WTC11 (cell line): ENCODE data around the gene CPSF4. TPM values are rescaled to one million over a fixed set of nuclear protein-coding genes. Genes with fewer than 3 reads are reported as not detected.

Experiments used
- ATF1 ChIP-seq: sonication (generic); formaldehyde crosslinking; IDR thresholded peaks from 2 replicates; pipeline ENCODE4 v1.8.1; 2023; ENCODE audit warnings: mild to moderate bottlenecking, moderate library complexity, missing genetic modification reagents
- ESRRA ChIP-seq: sonication (generic); formaldehyde crosslinking; IDR thresholded peaks from 2 replicates; pipeline ENCODE4 v1.8.1; 2022; ENCODE audit warnings: mild to moderate bottlenecking, missing genetic modification reagents, borderline replicate concordance
- ETV6 ChIP-seq: sonication (generic); formaldehyde crosslinking; IDR thresholded peaks from 2 replicates; pipeline ENCODE4 v1.8.1; 2022; ENCODE audit warnings: mild to moderate bottlenecking, missing genetic modification reagents
- FOXJ3 ChIP-seq: sonication (generic); formaldehyde crosslinking; IDR thresholded peaks from 2 replicates; pipeline ENCODE4 v1.9.0; 2021; ENCODE audit warnings: missing genetic modification reagents, mild to moderate bottlenecking, borderline replicate concordance
- GTF2I ChIP-seq: fragments of 250-450 bp; sonication (Bioruptor Pico); conservative IDR thresholded peaks from 2 replicates; pipeline ENCODE4 v1.4.0; 2021; ENCODE audit warnings: mild to moderate bottlenecking
- HMGA2 ChIP-seq: fragments of 250-450 bp; sonication (Bioruptor Pico); IDR thresholded peaks from 2 replicates; pipeline ENCODE4 v1.4.0; 2021; ENCODE audit warnings: mild to moderate bottlenecking, moderate library complexity
- MYBL2 ChIP-seq: sonication (generic); formaldehyde crosslinking; IDR thresholded peaks from 2 replicates; pipeline ENCODE4 v1.8.1; 2023; ENCODE audit warnings: mild to moderate bottlenecking, moderate library complexity, missing genetic modification reagents
- NFYB ChIP-seq: sonication (generic); formaldehyde crosslinking; conservative IDR thresholded peaks from 2 replicates; pipeline ENCODE4 v1.8.0; 2022; ENCODE audit warnings: low read depth, missing genetic modification reagents
- NR1H2 ChIP-seq: sonication (generic); formaldehyde crosslinking; IDR thresholded peaks from 2 replicates; pipeline ENCODE4 v1.9.0; 2021; ENCODE audit warnings: mild to moderate bottlenecking, moderate library complexity, missing genetic modification reagents
- NR3C1 ChIP-seq: sonication (generic); formaldehyde crosslinking; conservative IDR thresholded peaks from 2 replicates; pipeline ENCODE4 v1.8.1; 2023; ENCODE audit warnings: low read depth, mild to moderate bottlenecking, missing genetic modification reagents
- OVOL2 ChIP-seq: fragments of 250-450 bp; sonication (Bioruptor Pico); IDR thresholded peaks from 2 replicates; pipeline ENCODE4 v1.9.0; 2021; ENCODE audit warnings: mild to moderate bottlenecking, borderline replicate concordance
- SMAD4 ChIP-seq: sonication (generic); formaldehyde crosslinking; IDR thresholded peaks from 2 replicates; pipeline ENCODE4 v1.8.0; 2022; ENCODE audit warnings: mild to moderate bottlenecking, missing genetic modification reagents
- TCF7 ChIP-seq: sonication (generic); formaldehyde crosslinking; IDR thresholded peaks from 2 replicates; pipeline ENCODE4 v1.8.0; 2022; ENCODE audit warnings: mild to moderate bottlenecking, low read depth, missing genetic modification reagents, moderate library complexity
- TEAD1 ChIP-seq: sonication (generic); formaldehyde crosslinking; IDR thresholded peaks from 2 replicates; pipeline ENCODE4 v1.8.0; 2022; ENCODE audit warnings: mild to moderate bottlenecking, missing genetic modification reagents
- ZNF263 ChIP-seq: sonication (generic); formaldehyde crosslinking; IDR thresholded peaks from 2 replicates; pipeline ENCODE4 v1.8.1; 2022; ENCODE audit warnings: low read depth, mild to moderate bottlenecking, moderate library complexity, missing genetic modification reagents
- ZNF416 ChIP-seq: fragments of 250-450 bp; sonication (Bioruptor Pico); IDR thresholded peaks from 2 replicates; pipeline ENCODE4 v1.9.0; 2021; ENCODE audit warnings: mild to moderate bottlenecking, inconsistent platforms
- ZNF423 ChIP-seq: fragments of 250-450 bp; sonication (Bioruptor Pico); IDR thresholded peaks from 2 replicates; pipeline ENCODE4 v2.1.2; 2022; ENCODE audit warnings: mild to moderate bottlenecking, moderate library complexity
- total RNA-seq: library from RNA; stranded (reverse); gene quantifications from 3 replicates; pipeline ENCODE4 v1.2.3, GENCODE V29; 2021
- TF ChIP-seq, protein P1 (sequence below): fragments of 250-450 bp; sonication (Bioruptor Pico); IDR thresholded peaks from 2 replicates; pipeline ENCODE4 v2.1.2; 2022; ENCODE audit warnings: mild to moderate bottlenecking, moderate library complexity
- TF ChIP-seq, protein P2 (sequence below): sonication (generic); formaldehyde crosslinking; IDR thresholded peaks from 2 replicates; pipeline ENCODE4 v1.8.1; 2022; ENCODE audit warnings: mild to moderate bottlenecking, moderate library complexity, missing genetic modification reagents
- TF ChIP-seq, protein P3 (sequence below): sonication (generic); formaldehyde crosslinking; IDR thresholded peaks from 2 replicates; pipeline ENCODE4 v1.8.1; 2023; ENCODE audit warnings: mild to moderate bottlenecking, moderate library complexity, missing genetic modification reagents
- TF ChIP-seq, protein P4 (sequence below): fragments of 250-450 bp; sonication (Bioruptor Pico); IDR thresholded peaks from 2 replicates; pipeline ENCODE4 v1.9.0; 2021; ENCODE audit warnings: mild to moderate bottlenecking
- TF ChIP-seq, protein P5 (sequence below): fragments of 250-450 bp; sonication (Bioruptor Pico); IDR thresholded peaks from 2 replicates; pipeline ENCODE4 v1.8.0; 2021; ENCODE audit warnings: mild to moderate bottlenecking
- TF ChIP-seq, protein P6 (sequence below): sonication (generic); formaldehyde crosslinking; IDR thresholded peaks from 2 replicates; pipeline ENCODE4 v1.8.1; 2023; ENCODE audit warnings: mild to moderate bottlenecking, missing genetic modification reagents
- TF ChIP-seq, protein P7 (sequence below): sonication (generic); formaldehyde crosslinking; IDR thresholded peaks from 2 replicates; pipeline ENCODE4 v1.8.0; 2023; ENCODE audit warnings: mild to moderate bottlenecking, missing genetic modification reagents

Gene CPSF4
- total RNA-seq, 1 experiment from 2014 or later: 109 TPM

DNA sequence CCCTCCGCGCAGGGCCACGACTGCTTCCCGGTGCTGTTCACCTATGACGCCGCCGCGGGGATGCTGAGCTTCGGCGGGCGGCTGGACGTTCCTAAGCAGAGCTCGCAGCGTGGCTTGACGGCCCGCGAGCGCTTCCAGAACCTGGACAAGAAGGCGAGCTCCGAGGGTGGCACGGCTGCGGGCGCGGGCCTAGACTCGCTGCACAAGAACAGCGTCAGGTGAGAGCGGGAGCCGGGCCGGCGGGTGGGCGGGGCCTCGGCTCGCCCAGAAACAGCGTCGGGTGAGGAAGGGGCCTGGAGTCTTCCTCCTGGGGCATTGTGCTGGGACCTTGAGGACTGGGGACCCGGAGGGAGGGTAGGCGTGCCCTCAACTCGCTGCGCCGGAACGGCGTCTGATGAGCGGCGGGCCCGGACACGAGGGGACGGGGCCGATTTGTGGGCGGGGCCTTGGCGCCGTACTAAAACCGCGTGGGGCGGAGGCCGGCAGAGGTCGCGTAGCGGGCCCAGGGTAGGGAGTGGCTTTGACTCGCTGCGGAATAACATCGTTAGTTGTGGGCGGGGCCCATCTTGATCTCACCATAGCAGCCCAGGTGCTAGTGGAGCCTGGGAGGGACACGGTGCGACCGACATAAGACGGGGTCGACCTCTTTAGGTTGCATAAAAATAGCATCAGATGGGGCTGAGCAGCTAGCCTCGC lies 45.9 kb upstream of the CPSF4 start (continued):
- TF ChIP-seq, protein P1, sequence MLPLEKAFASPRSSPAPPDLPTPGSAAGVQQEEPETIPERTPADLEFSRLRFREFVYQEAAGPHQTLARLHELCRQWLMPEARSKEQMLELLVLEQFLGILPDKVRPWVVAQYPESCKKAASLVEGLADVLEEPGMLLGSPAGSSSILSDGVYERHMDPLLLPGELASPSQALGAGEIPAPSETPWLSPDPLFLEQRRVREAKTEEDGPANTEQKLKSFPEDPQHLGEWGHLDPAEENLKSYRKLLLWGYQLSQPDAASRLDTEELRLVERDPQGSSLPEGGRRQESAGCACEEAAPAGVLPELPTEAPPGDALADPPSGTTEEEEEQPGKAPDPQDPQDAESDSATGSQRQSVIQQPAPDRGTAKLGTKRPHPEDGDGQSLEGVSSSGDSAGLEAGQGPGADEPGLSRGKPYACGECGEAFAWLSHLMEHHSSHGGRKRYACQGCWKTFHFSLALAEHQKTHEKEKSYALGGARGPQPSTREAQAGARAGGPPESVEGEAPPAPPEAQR (CRISPR knock-in tag): no peak
- TF ChIP-seq OVOL2 (CRISPR knock-in tag) (no peak; the same call in 1 of the 2 replicates), NFYB (CRISPR knock-in tag) (no peak), NR3C1 (CRISPR knock-in tag) (no peak), GTF2I (CRISPR knock-in tag) (no peak), HMGA2 (CRISPR knock-in tag) (no peak), ZNF416 (CRISPR knock-in tag) (peak; percentile 79; the same call in 1 of the 2 replicates), ESRRA (CRISPR knock-in tag) (0 out of 2 replicates have a peak, but pooled peaks have one; percentile 17), FOXJ3 (CRISPR knock-in tag) (no peak), ETV6 (CRISPR knock-in tag) (peak; percentile 77; the same call in 1 of the 2 replicates), MYBL2 (CRISPR knock-in tag) (no peak; the same call in 1 of the 2 replicates), ZNF263 (CRISPR knock-in tag) (no peak), NR1H2 (CRISPR knock-in tag) (no peak), ATF1 (CRISPR knock-in tag) (0 out of 2 replicates have a peak, but pooled peaks have one; percentile 33), SMAD4 (CRISPR knock-in tag) (0 out of 2 replicates have a peak, but pooled peaks have one; percentile 28), TCF7 (CRISPR knock-in tag) (no peak), ZNF423 (CRISPR knock-in tag) (no peak), TEAD1 (peak; percentile 79; the same call in 1 of the 2 replicates)
- TF ChIP-seq, protein P2, sequence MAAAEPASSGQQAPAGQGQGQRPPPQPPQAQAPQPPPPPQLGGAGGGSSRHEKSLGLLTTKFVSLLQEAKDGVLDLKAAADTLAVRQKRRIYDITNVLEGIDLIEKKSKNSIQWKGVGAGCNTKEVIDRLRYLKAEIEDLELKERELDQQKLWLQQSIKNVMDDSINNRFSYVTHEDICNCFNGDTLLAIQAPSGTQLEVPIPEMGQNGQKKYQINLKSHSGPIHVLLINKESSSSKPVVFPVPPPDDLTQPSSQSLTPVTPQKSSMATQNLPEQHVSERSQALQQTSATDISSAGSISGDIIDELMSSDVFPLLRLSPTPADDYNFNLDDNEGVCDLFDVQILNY: peak; percentile 74; the same call in 1 of the 2 replicates
- TF ChIP-seq, protein P3, sequence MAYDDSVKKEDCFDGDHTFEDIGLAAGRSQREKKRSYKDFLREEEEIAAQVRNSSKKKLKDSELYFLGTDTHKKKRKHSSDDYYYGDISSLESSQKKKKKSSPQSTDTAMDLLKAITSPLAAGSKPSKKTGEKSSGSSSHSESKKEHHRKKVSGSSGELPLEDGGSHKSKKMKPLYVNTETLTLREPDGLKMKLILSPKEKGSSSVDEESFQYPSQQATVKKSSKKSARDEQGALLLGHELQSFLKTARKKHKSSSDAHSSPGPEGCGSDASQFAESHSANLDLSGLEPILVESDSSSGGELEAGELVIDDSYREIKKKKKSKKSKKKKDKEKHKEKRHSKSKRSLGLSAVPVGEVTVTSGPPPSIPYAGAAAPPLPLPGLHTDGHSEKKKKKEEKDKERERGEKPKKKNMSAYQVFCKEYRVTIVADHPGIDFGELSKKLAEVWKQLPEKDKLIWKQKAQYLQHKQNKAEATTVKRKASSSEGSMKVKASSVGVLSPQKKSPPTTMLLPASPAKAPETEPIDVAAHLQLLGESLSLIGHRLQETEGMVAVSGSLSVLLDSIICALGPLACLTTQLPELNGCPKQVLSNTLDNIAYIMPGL (CRISPR knock-in tag): peak; percentile 61; the same call in 1 of the 2 replicates
- TF ChIP-seq, protein P4, sequence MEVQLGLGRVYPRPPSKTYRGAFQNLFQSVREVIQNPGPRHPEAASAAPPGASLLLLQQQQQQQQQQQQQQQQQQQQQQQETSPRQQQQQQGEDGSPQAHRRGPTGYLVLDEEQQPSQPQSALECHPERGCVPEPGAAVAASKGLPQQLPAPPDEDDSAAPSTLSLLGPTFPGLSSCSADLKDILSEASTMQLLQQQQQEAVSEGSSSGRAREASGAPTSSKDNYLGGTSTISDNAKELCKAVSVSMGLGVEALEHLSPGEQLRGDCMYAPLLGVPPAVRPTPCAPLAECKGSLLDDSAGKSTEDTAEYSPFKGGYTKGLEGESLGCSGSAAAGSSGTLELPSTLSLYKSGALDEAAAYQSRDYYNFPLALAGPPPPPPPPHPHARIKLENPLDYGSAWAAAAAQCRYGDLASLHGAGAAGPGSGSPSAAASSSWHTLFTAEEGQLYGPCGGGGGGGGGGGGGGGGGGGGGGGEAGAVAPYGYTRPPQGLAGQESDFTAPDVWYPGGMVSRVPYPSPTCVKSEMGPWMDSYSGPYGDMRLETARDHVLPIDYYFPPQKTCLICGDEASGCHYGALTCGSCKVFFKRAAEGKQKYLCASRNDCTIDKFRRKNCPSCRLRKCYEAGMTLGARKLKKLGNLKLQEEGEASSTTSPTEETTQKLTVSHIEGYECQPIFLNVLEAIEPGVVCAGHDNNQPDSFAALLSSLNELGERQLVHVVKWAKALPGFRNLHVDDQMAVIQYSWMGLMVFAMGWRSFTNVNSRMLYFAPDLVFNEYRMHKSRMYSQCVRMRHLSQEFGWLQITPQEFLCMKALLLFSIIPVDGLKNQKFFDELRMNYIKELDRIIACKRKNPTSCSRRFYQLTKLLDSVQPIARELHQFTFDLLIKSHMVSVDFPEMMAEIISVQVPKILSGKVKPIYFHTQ: peak; percentile 47; the same call in 1 of the 2 replicates
- TF ChIP-seq, protein P5, sequence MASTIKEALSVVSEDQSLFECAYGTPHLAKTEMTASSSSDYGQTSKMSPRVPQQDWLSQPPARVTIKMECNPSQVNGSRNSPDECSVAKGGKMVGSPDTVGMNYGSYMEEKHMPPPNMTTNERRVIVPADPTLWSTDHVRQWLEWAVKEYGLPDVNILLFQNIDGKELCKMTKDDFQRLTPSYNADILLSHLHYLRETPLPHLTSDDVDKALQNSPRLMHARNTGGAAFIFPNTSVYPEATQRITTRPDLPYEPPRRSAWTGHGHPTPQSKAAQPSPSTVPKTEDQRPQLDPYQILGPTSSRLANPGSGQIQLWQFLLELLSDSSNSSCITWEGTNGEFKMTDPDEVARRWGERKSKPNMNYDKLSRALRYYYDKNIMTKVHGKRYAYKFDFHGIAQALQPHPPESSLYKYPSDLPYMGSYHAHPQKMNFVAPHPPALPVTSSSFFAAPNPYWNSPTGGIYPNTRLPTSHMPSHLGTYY: peak; percentile 68
- TF ChIP-seq, protein P6, sequence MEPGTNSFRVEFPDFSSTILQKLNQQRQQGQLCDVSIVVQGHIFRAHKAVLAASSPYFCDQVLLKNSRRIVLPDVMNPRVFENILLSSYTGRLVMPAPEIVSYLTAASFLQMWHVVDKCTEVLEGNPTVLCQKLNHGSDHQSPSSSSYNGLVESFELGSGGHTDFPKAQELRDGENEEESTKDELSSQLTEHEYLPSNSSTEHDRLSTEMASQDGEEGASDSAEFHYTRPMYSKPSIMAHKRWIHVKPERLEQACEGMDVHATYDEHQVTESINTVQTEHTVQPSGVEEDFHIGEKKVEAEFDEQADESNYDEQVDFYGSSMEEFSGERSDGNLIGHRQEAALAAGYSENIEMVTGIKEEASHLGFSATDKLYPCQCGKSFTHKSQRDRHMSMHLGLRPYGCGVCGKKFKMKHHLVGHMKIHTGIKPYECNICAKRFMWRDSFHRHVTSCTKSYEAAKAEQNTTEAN (CRISPR knock-in tag): 0 out of 2 replicates have a peak, but pooled peaks have one; percentile 52
- TF ChIP-seq, protein P7, sequence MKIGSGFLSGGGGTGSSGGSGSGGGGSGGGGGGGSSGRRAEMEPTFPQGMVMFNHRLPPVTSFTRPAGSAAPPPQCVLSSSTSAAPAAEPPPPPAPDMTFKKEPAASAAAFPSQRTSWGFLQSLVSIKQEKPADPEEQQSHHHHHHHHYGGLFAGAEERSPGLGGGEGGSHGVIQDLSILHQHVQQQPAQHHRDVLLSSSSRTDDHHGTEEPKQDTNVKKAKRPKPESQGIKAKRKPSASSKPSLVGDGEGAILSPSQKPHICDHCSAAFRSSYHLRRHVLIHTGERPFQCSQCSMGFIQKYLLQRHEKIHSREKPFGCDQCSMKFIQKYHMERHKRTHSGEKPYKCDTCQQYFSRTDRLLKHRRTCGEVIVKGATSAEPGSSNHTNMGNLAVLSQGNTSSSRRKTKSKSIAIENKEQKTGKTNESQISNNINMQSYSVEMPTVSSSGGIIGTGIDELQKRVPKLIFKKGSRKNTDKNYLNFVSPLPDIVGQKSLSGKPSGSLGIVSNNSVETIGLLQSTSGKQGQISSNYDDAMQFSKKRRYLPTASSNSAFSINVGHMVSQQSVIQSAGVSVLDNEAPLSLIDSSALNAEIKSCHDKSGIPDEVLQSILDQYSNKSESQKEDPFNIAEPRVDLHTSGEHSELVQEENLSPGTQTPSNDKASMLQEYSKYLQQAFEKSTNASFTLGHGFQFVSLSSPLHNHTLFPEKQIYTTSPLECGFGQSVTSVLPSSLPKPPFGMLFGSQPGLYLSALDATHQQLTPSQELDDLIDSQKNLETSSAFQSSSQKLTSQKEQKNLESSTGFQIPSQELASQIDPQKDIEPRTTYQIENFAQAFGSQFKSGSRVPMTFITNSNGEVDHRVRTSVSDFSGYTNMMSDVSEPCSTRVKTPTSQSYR (CRISPR knock-in tag): no peak
